D721Med (cell line): ENCODE measurements around the gene ZFAND3.

ENCODE experiments used
- DNase-seq: peaks from one replicate; pipeline ENCODE4 v3.0.0; 2011; ENCODE audit warnings: low spot score; ENCODE audit not compliant: insufficient read length
- FAIRE-seq: peaks from 2 replicates; lab custom pipeline; 2011; peaks lifted over from hg19 to GRCh38; lab: Jason Lieb, UNC
- CTCF ChIP-seq: IDR thresholded peaks from 2 replicates; pipeline ENCODE4 v1.5.1; 2012; ENCODE audit warnings: mild to moderate bottlenecking, control low read depth; ENCODE audit not compliant: insufficient read depth; ENCODE audit errors: missing control alignments

ZFAND3 gene

GRCh38 chr6:37993596-37993995, 174.1 kb downstream of the ZFAND3 start:
- TF ChIP-seq CTCF, result no peak
- FAIRE-seq (no peak), DNase-seq (no peak)

GRCh38 chr6:37994223-37994622, 174.7 kb downstream of the ZFAND3 start:
- FAIRE-seq (no peak), DNase-seq (no peak)
- no peak for TF ChIP-seq CTCF

- DNase-seq (no peak), FAIRE-seq (no peak)
- TF ChIP-seq CTCF, result no peak
Measured at GRCh38 chr6:37998366-37998765, 178.8 kb downstream of the ZFAND3 start.

- no peak for TF ChIP-seq CTCF
- FAIRE-seq, result no peak
- no peak for DNase-seq
Measured at GRCh38 chr6:38001386-38001785, 181.9 kb downstream of the ZFAND3 start.

GRCh38 chr6:38004908-38005307, 185.4 kb downstream of the ZFAND3 start:
- no peak for TF ChIP-seq CTCF

GRCh38 chr6:38011937-38012336, 192.4 kb downstream of the ZFAND3 start:
- TF ChIP-seq CTCF, result no peak
- DNase-seq (no peak), FAIRE-seq (no peak)

More at GRCh38 chr6:38004908-38005307, 185.4 kb downstream of the ZFAND3 start:
- DNase-seq, result no peak
- FAIRE-seq, result no peak

GRCh38 chr6:38012573-38012972, 193.0 kb downstream of the ZFAND3 start:
- FAIRE-seq (peak; percentile 67), DNase-seq (peak; percentile 37)
- TF ChIP-seq CTCF, result peak; percentile 81
